GM23338 (cell line): ENCODE measurements around the gene XAB2. TPM values are rescaled to one million over a fixed set of nuclear protein-coding genes. Genes with fewer than 3 reads are reported as not detected.

Source experiments
- ATAC-seq: fragments of 200-7000 bp; cut with Tn5 transposase; 3 replicates; pipeline ENCODE4 v1.9.1; 2020
- DNase-seq: peaks from one replicate; pipeline ENCODE4 v3.0.0-alpha.2; 2015; ENCODE audit warnings: low spot score
- H2AFZ ChIP-seq: fragments of 200-600 bp; sonication (generic); 2 replicates; pipeline ENCODE4 v1.8.0; 2016; ENCODE audit warnings: antibody characterized with exemption, mild to moderate bottlenecking, moderate library complexity
- H3F3A ChIP-seq: fragments of 200-600 bp; sonication (generic); replicated peaks from 2 replicates; pipeline ENCODE4 v1.8.0; 2017; ENCODE audit warnings: antibody characterized with exemption, mixed run types, low read depth
- H3K27ac ChIP-seq: fragments of 200-600 bp; sonication (generic); 2 replicates; pipeline ENCODE4 v1.6.1; 2016; ENCODE audit warnings: low read depth
- H3K27me3 ChIP-seq: fragments of 200-600 bp; sonication (generic); 2 replicates; pipeline ENCODE4 v1.8.0; 2016; ENCODE audit warnings: mild to moderate bottlenecking, mixed run types, moderate library complexity; ENCODE audit not compliant: insufficient read depth
- H3K36me3 ChIP-seq: fragments of 200-600 bp; sonication (generic); 2 replicates; pipeline ENCODE4 v1.8.0; 2016; ENCODE audit warnings: mild to moderate bottlenecking; ENCODE audit not compliant: insufficient read depth
- H3K4me1 ChIP-seq: fragments of 200-600 bp; sonication (generic); 2 replicates; pipeline ENCODE4 v1.8.0; 2016; ENCODE audit warnings: mild to moderate bottlenecking, moderate library complexity; ENCODE audit not compliant: insufficient read depth
- H3K4me2 ChIP-seq: fragments of 200-600 bp; sonication (generic); 2 replicates; pipeline ENCODE4 v1.7.1; 2017; ENCODE audit warnings: mixed run types
- H3K4me3 ChIP-seq: fragments of 200-600 bp; sonication (generic); 2 replicates; pipeline ENCODE4 v1.6.1; 2016; ENCODE audit warnings: mixed run types
- H3K79me2 ChIP-seq: fragments of 200-600 bp; sonication (generic); replicated peaks from 2 replicates; pipeline ENCODE4 v1.8.0; 2017; ENCODE audit warnings: mild to moderate bottlenecking; ENCODE audit not compliant: insufficient read depth
- H3K9me2 ChIP-seq: fragments of 200-600 bp; sonication (generic); 2 replicates; pipeline ENCODE4 v1.8.0; 2017; ENCODE audit not compliant: insufficient read depth
- H4K20me1 ChIP-seq: fragments of 200-600 bp; sonication (generic); replicated peaks from 2 replicates; pipeline ENCODE4 v1.8.0; 2017; ENCODE audit warnings: mild to moderate bottlenecking; ENCODE audit not compliant: insufficient read depth
- H3K27ac Mint-ChIP-seq: 2 replicates; pipeline ENCODE4 v1.8.0; 2020; ENCODE audit warnings: inconsistent platforms, mild to moderate bottlenecking, moderate library complexity, mixed read lengths
- H3K27me3 Mint-ChIP-seq: 3 replicates; pipeline ENCODE4 v1.8.0; 2022; ENCODE audit warnings: low read depth, mild to moderate bottlenecking, moderate library complexity, mixed read lengths, inconsistent platforms; ENCODE audit not compliant: insufficient read depth, poor library complexity
- H3K36me3 Mint-ChIP-seq: 3 replicates; pipeline ENCODE4 v1.8.0; 2021; ENCODE audit warnings: low read depth, mild to moderate bottlenecking, inconsistent platforms, moderate library complexity, mixed read lengths
- H3K4me1 Mint-ChIP-seq: 3 replicates; pipeline ENCODE4 v1.8.0; 2020; ENCODE audit warnings: mild to moderate bottlenecking, inconsistent platforms, mixed read lengths
- H3K4me3 Mint-ChIP-seq: 3 replicates; pipeline ENCODE4 v1.8.0; 2021; ENCODE audit warnings: moderate library complexity, mild to moderate bottlenecking, inconsistent platforms, mixed read lengths
- H3K9me3 Mint-ChIP-seq: 3 replicates; pipeline ENCODE4 v1.8.0; 2020; ENCODE audit warnings: moderate library complexity, mild to moderate bottlenecking, inconsistent platforms, mixed read lengths
- CREB1 ChIP-seq: fragments of 250-450 bp; sonication (Bioruptor Pico); IDR thresholded peaks from 2 replicates; pipeline ENCODE4 v1.5.0; 2020; ENCODE audit warnings: low read depth, mild to moderate bottlenecking, moderate library complexity
- STAT1 ChIP-seq: IDR thresholded peaks from one replicate; pipeline ENCODE4 v1.6.1; 2016; ENCODE audit warnings: antibody characterized with exemption; ENCODE audit not compliant: unreplicated experiment
- ZNF331 ChIP-seq: fragments of 250-450 bp; sonication (Bioruptor Pico); IDR thresholded peaks from 2 replicates; pipeline ENCODE4 v1.5.0; 2020; ENCODE audit warnings: low read depth, mild to moderate bottlenecking, moderate library complexity
- ZNF462 ChIP-seq: fragments of 250-450 bp; sonication (Bioruptor Pico); IDR thresholded peaks from 2 replicates; pipeline ENCODE4 v1.5.0; 2020; ENCODE audit warnings: mild to moderate bottlenecking, moderate library complexity
- polyA plus RNA-seq: library from polyadenylated mRNA; unstranded; fragments of >200 nt; fragmentation: Nextera tagmentation; extraction: Ambion mirVana; gene quantifications from 2 replicates; pipeline ENCODE4 v1.2.1, GENCODE V29; 2016
- total RNA-seq: library from RNA; depleted of rRNA; stranded (reverse); fragments of >200 nt; shearing (Covaris generic); gene quantifications from 2 replicates; pipeline ENCODE4 v1.2.3, GENCODE V29; 2014
- TF ChIP-seq, protein P1 (sequence below): IDR thresholded peaks from 2 replicates; pipeline ENCODE4 v1.6.1; 2016; ENCODE audit warnings: antibody characterized with exemption

Gene XAB2
- total and polyA plus RNA-seq, 2 experiments from 2014 or later: 18.4 to 69.0 TPM

- TF ChIP-seq ZNF462 (CRISPR knock-in tag): no peak
- TF ChIP-seq, protein P1, sequence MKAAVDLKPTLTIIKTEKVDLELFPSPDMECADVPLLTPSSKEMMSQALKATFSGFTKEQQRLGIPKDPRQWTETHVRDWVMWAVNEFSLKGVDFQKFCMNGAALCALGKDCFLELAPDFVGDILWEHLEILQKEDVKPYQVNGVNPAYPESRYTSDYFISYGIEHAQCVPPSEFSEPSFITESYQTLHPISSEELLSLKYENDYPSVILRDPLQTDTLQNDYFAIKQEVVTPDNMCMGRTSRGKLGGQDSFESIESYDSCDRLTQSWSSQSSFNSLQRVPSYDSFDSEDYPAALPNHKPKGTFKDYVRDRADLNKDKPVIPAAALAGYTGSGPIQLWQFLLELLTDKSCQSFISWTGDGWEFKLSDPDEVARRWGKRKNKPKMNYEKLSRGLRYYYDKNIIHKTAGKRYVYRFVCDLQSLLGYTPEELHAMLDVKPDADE: no peak
- no peak for TF ChIP-seq STAT1
These were observed 43.2 kb upstream of the XAB2 start (continued) for GRCh38 chr19:7672522-7672921.

DNA sequence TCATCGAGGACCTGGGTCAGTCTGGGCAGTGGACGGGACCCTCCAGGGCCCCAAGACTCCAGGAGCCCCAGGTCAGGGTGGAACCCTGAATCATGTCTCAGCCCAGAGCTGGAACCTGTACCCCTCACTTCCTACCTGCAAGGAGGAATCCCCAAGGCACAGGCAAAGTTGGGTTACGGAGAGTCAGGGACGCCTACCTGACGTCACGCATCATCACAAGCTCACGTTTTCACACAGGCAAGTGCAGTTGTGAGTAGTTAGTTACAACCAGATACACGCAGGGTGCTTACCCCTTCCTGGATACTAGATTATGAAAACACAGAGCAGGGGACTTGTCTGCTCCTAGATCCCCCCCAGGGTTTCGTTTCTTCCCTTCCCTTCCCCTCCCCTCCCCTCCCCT is 41.4 kb upstream of the XAB2 start:
- peak overlapping the region; percentile 92 for H3K4me2 ChIP-seq
- no peaks in the 10 kb centered on the region for H3K36me3 ChIP-seq
- no peaks in the 10 kb centered on the region for H4K20me1 ChIP-seq
- H3K4me1 ChIP-seq: no peaks in the 10 kb centered on the region; the same call in 1 of the 2 replicates
- Mint-ChIP-seq H3K4me3 (peak overlapping the region; percentile 89), H3K36me3 (no peaks in the 10 kb centered on the region), H3K9me3 (peaks cover 9% of the 10 kb centered on the region), H3K4me1 (peaks cover 8% of the 10 kb centered on the region; the same call in 2 of the 3 replicates), H3K27ac (no peak overlapping the region), H3K27me3 (peaks cover 37% of the 10 kb centered on the region)
- peaks cover 48% of the 10 kb centered on the region for H3K27me3 ChIP-seq
- H3F3A ChIP-seq: no peaks in the 10 kb centered on the region
- peak overlapping the region; percentile 79 for H3K4me3 ChIP-seq
- no peak overlapping the region for H3K27ac ChIP-seq
- H2AFZ ChIP-seq: peak overlapping the region; percentile 100
- peak; percentile 17; the same call in 2 of the 3 replicates for ATAC-seq
- no peaks in the 10 kb centered on the region for H3K9me2 ChIP-seq
- DNase-seq: peak; percentile 45
- no peaks in the 10 kb centered on the region for H3K79me2 ChIP-seq
- peak; percentile 79 for TF ChIP-seq CREB1 (CRISPR knock-in tag)
- TF ChIP-seq, protein P1: no peak
- no peak for TF ChIP-seq ZNF462 (CRISPR knock-in tag)
- TF ChIP-seq ZNF331 (CRISPR knock-in tag): no peak
